CD14-positive monocyte (primary cell): ENCODE results near the gene LRRC1. TPM values are rescaled to one million over a fixed set of nuclear protein-coding genes. Genes with fewer than 3 reads are reported as not detected.

Experiments used
- DNase-seq, 3 donors: peaks; one replicate each; pipeline ENCODE4 v3.0.0-alpha.2; 2011 to 2022
- H2AFZ ChIP-seq: 2 replicates; pipeline ENCODE4 v1.6.0; 2012; ENCODE audit warnings: mild to moderate bottlenecking, low read depth, low read length, inconsistent platforms; ENCODE audit not compliant: insufficient read depth, poor library complexity, severe bottlenecking
- H3K27ac ChIP-seq, 2 donors: 1 replicate in 1 of 2; 2 replicates in 1 of 2; pipeline ENCODE4 v1.5.1; 2012 to 2013; ENCODE audit warnings: low read length in 2 of 2, control low read depth in 1 of 2, inconsistent platforms in 1 of 2, low read depth in 1 of 2, mild to moderate bottlenecking in 1 of 2
- H3K27me3 ChIP-seq, 2 donors: one replicate each; pipeline versions ENCODE4 v1.6.0 to v1.6.1; 2011 to 2013; ENCODE audit warnings: low read length in 2 of 2; ENCODE audit not compliant: control insufficient read depth in 2 of 2, insufficient read depth in 2 of 2
- H3K36me3 ChIP-seq, 2 donors: replicated peaks in 1 of 2; 1 replicate in 1 of 2; 2 replicates in 1 of 2; pipeline versions ENCODE4 v1.5.1 to v1.6.1; 2012 to 2013; ENCODE audit warnings: low read length in 2 of 2, control low read depth in 1 of 2, inconsistent platforms in 1 of 2, mild to moderate bottlenecking in 1 of 2; ENCODE audit not compliant: insufficient read depth in 2 of 2, control insufficient read depth in 1 of 2
- H3K4me1 ChIP-seq, 2 donors: 1 replicate in 1 of 2; 2 replicates in 1 of 2; pipeline versions ENCODE4 v1.5.1 to v1.6.1; 2012 to 2013; ENCODE audit warnings: low read length in 2 of 2, control low read depth in 1 of 2, inconsistent platforms in 1 of 2, mild to moderate bottlenecking in 1 of 2, moderate library complexity in 1 of 2; ENCODE audit not compliant: insufficient read depth in 2 of 2, control insufficient read depth in 1 of 2
- H3K4me2 ChIP-seq: replicated peaks from 2 replicates; pipeline ENCODE3; 2012; ENCODE audit warnings: low read length, moderate library complexity, mild to moderate bottlenecking; ENCODE audit not compliant: poor library complexity, severe bottlenecking; ENCODE audit errors: extremely low read depth
- H3K4me3 ChIP-seq, 3 experiments: fragments of 200-600 bp in 1 of 3; sonication (generic) in 1 of 3; replicated peaks in 1 of 3; 1 replicate in 2 of 3; 2 replicates in 1 of 3; pipeline ENCODE4 v1.5.1; 2011 to 2013; ENCODE audit warnings: low read length in 3 of 3, mild to moderate bottlenecking in 3 of 3, control low read depth in 2 of 3, low read depth in 2 of 3, inconsistent platforms in 1 of 3, moderate library complexity in 1 of 3
- H3K79me2 ChIP-seq: 2 replicates; pipeline ENCODE4 v1.6.0; 2012; ENCODE audit warnings: mild to moderate bottlenecking, control low read depth, inconsistent platforms, low read length, moderate library complexity; ENCODE audit not compliant: insufficient read depth
- H3K9ac ChIP-seq: 2 replicates; pipeline ENCODE4 v1.6.0; 2017; ENCODE audit warnings: low read length, mild to moderate bottlenecking; ENCODE audit not compliant: insufficient read depth, poor library complexity, severe bottlenecking
- H3K9me3 ChIP-seq, 2 donors: replicated peaks in 1 of 2; 1 replicate in 1 of 2; 2 replicates in 1 of 2; pipeline versions ENCODE4 v1.5.1 to v1.6.1; 2012 to 2013; ENCODE audit warnings: low read length in 2 of 2, control low read depth in 1 of 2; ENCODE audit not compliant: control insufficient read depth in 1 of 2, insufficient read depth in 1 of 2
- H4K20me1 ChIP-seq: 2 replicates; pipeline ENCODE4 v1.6.0; 2012; ENCODE audit warnings: mild to moderate bottlenecking, low read length, control low read depth, moderate library complexity; ENCODE audit not compliant: insufficient read depth
- H3K27ac Mint-ChIP-seq, 7 donors: one replicate each; pipeline ENCODE4 v1.8.0; 2020; ENCODE audit warnings: mild to moderate bottlenecking in 7 of 7, mixed read lengths in 7 of 7, moderate library complexity in 6 of 7, inconsistent platforms in 2 of 7
- H3K27me3 Mint-ChIP-seq, 3 donors: one replicate each; pipeline ENCODE4 v1.8.0; 2021 to 2022; ENCODE audit warnings: low read depth in 3 of 3, mild to moderate bottlenecking in 3 of 3, mixed read lengths in 3 of 3, moderate library complexity in 3 of 3, inconsistent platforms in 1 of 3
- H3K36me3 Mint-ChIP-seq, 2 donors: one replicate each; pipeline ENCODE4 v1.8.0; 2020; ENCODE audit warnings: mixed read lengths in 2 of 2, inconsistent platforms in 1 of 2, mild to moderate bottlenecking in 1 of 2
- H3K4me1 Mint-ChIP-seq: one replicate; pipeline ENCODE4 v1.8.0; 2020; ENCODE audit warnings: mild to moderate bottlenecking, mixed read lengths
- H3K4me3 Mint-ChIP-seq, 2 donors: one replicate each; pipeline ENCODE4 v1.8.0; 2020; ENCODE audit warnings: mild to moderate bottlenecking in 2 of 2, mixed read lengths in 2 of 2, moderate library complexity in 1 of 2
- H3K9me3 Mint-ChIP-seq, 7 donors: one replicate each; pipeline ENCODE4 v1.8.0; 2020 to 2022; ENCODE audit warnings: mixed read lengths in 7 of 7, mild to moderate bottlenecking in 6 of 7, moderate library complexity in 6 of 7, inconsistent platforms in 2 of 7
- CTCF ChIP-seq: fragments of 200-600 bp; IDR thresholded peaks from one replicate; pipeline ENCODE4 v1.8.0; 2022; ENCODE audit warnings: antibody characterized with exemption, mild to moderate bottlenecking
- WGBS: methylation state at CpG from one replicate; pipeline ENCODE4 v1.1.5; 2013; ENCODE audit warnings: missing lambda C conversion rate; ENCODE audit not compliant: insufficient coverage; 5-methylcytosine and 5-hydroxymethylcytosine counted together
- intact Hi-C, 2 donors: fragments of 100-400 bp; cut with micrococcal nuclease; formaldehyde crosslinking; loops; one replicate each; pipeline versions ENCODE4 v1.15.0 to v1.15.1; 2023
- polyA plus RNA-seq, 3 donors: library from polyadenylated mRNA; depleted of rRNA in 1 of 3; unstranded in 2 of 3; stranded (reverse) in 1 of 3; fragments of 300-500 nt in 2 of 3; fragments of >200 nt in 1 of 3; fragmentation: Illumina TruSeq in 2 of 3; gene quantifications; 1 replicate in 2 of 3; 2 replicates in 1 of 3; pipeline ENCODE4 v1.2.3, GENCODE V29; 2012 to 2021

Gene LRRC1
- polyA plus RNA-seq, 3 donors: 0.18 to 1.6 (median 0.92) TPM

- H3K9me3 Mint-ChIP-seq: no peaks in the 10 kb centered on the region
- Histone ChIP-seq H2AFZ (no peak overlapping the region), H3K9me3 (no peaks in the 10 kb centered on the region), H3K79me2 (no peaks in the 10 kb centered on the region), H3K9ac (no peak overlapping the region), H4K20me1 (no peaks in the 10 kb centered on the region), H3K27ac (no peak overlapping the region), H3K27me3 (no peaks in the 10 kb centered on the region), H3K4me2 (no peak overlapping the region), H3K4me3 (no peak overlapping the region), H3K4me1 (peaks cover 9 to 17% of the 10 kb centered on the region in 2 donors), H3K36me3 (no peaks in the 10 kb centered on the region)
- no CpG with 5 or more reads among the region's 2 CpGs for WGBS
- H3K27me3 Mint-ChIP-seq: peaks cover 0 to 2% (median 0%) of the 10 kb centered on the region in 3 donors
- DNase-seq: no peak
- H3K27ac Mint-ChIP-seq: no peak overlapping the region
- intact Hi-C loops: no loop called here
- H3K4me1 Mint-ChIP-seq: peaks cover 19% of the 10 kb centered on the region
- peaks cover 15% of the 10 kb centered on the region in 2 donors for H3K36me3 Mint-ChIP-seq
- no peak overlapping the region for H3K4me3 Mint-ChIP-seq
- TF ChIP-seq CTCF: no peak
Measured at GRCh38 chr6:53921639-53922038, 126.8 kb downstream of the LRRC1 start.

- peaks cover 15% of the 10 kb centered on the region in 2 donors for H3K36me3 Mint-ChIP-seq
- Histone ChIP-seq H2AFZ (no peak overlapping the region), H4K20me1 (no peaks in the 10 kb centered on the region), H3K4me2 (no peak overlapping the region), H3K4me1 (peaks cover 9 to 17% of the 10 kb centered on the region in 2 donors), H3K79me2 (no peaks in the 10 kb centered on the region), H3K27me3 (no peaks in the 10 kb centered on the region), H3K36me3 (no peaks in the 10 kb centered on the region), H3K9me3 (no peaks in the 10 kb centered on the region), H3K9ac (no peak overlapping the region), H3K4me3 (no peak overlapping the region), H3K27ac (no peak overlapping the region)
- H3K9me3 Mint-ChIP-seq: no peaks in the 10 kb centered on the region
- no peak overlapping the region for H3K4me3 Mint-ChIP-seq
- H3K27ac Mint-ChIP-seq: no peak overlapping the region
- intact Hi-C loops: no loop called here
- no peak for TF ChIP-seq CTCF
- peaks cover 0 to 2% (median 0%) of the 10 kb centered on the region in 3 donors for H3K27me3 Mint-ChIP-seq
- 95% methylated on average over 6 of the region's 14 CpGs for WGBS
- no peak for DNase-seq
- H3K4me1 Mint-ChIP-seq: peaks cover 21% of the 10 kb centered on the region
Measured at GRCh38 chr6:53922539-53922981, 127.8 kb downstream of the LRRC1 start.
